ENCODE data around the gene TMCC2. TPM values are rescaled to one million over a fixed set of nuclear protein-coding genes. Genes with fewer than 3 reads are reported as not detected.
A peak's percentile ranks its signal among the peaks of the same experiment; 100 is the strongest.

TMCC2 gene
- total RNA-seq, 1 experiment from 2014 or later: 3.1 TPM

- CTCF ChIA-PET: no interaction called here
- Histone ChIP-seq H3K4me1 (ENCODE audit: control insufficient read depth, insufficient read depth, low read length) (peaks cover 27% of the 10 kb centered on the region), H3K27me3 (ENCODE audit: control insufficient read depth, insufficient read depth, low read length) (no peaks in the 10 kb centered on the region), H3K4me3 (ENCODE audit: low read depth in 2 of 2, low read length in 2 of 2) (no peak overlapping the region), H3K36me3 (ENCODE audit: control insufficient read depth, insufficient read depth, low read length) (no peaks in the 10 kb centered on the region), H3K9me3 (ENCODE audit: control insufficient read depth, insufficient read depth, low read depth, low read length) (no peaks in the 10 kb centered on the region), H3K27ac (ENCODE audit: low read length) (peak overlapping the region; percentile 41; the same call in 1 of the 2 replicates)
- intact Hi-C loops (cut with micrococcal nuclease; ENCODE audit: unreplicated experiment): no loop called here
- in situ Hi-C loops (cut with HindIII; ENCODE audit: low pct_unique_long_range_greater_than_20kb, low sequenced_read_pairs): no loop called here
- no TSS peak for BruUV-seq (replicated peaks)
- POLR2A ChIA-PET: no interaction called here
- no peak for ATAC-seq
- DNase-seq (ENCODE audit: low read depth, low spot score): no peak
- TF ChIP-seq POLR2AphosphoS5 (IDR thresholded peaks at IDR 0.05; ENCODE audit: low read depth, low read length): no peak
- no peak for TF ChIP-seq REST (IDR thresholded peaks at IDR 0.05; ENCODE audit: insufficient read depth in 1 of 2, low read depth in 2 of 2, low read length in 1 of 2)
- TF ChIP-seq SIN3A (IDR thresholded peaks at IDR 0.05; ENCODE audit: borderline replicate concordance, insufficient read depth, low read depth, low read length): no peak
- no peak for TF ChIP-seq CTCF (IDR thresholded peaks at IDR 0.05)
- TF ChIP-seq TCF7L2 (IDR thresholded peaks at IDR 0.05; ENCODE audit: low read depth, low read length): no peak
Measured at GRCh38 chr1:205283270-205284147, 55.8 kb downstream of the TMCC2 start.

- Histone ChIP-seq H3K4me3 (ENCODE audit: low read depth in 2 of 2, low read length in 2 of 2) (no peak overlapping the region), H3K4me1 (ENCODE audit: control insufficient read depth, insufficient read depth, low read length) (peaks cover 27% of the 10 kb centered on the region), H3K27me3 (ENCODE audit: control insufficient read depth, insufficient read depth, low read length) (no peaks in the 10 kb centered on the region), H3K27ac (ENCODE audit: low read length) (peak overlapping the region; percentile 46), H3K36me3 (ENCODE audit: control insufficient read depth, insufficient read depth, low read length) (no peaks in the 10 kb centered on the region), H3K9me3 (ENCODE audit: control insufficient read depth, insufficient read depth, low read depth, low read length) (no peaks in the 10 kb centered on the region)
- BruUV-seq (replicated peaks): no TSS peak
- ChIA-PET CTCF (interaction anchor here (1.7 kb wide), 1 partner anchor 11 kb away, joined by 4 read pairs; no protein-coding TSS in a partner anchor), POLR2A (interaction anchor here (0.7 kb wide), 1 partner anchor 35 kb away, joined by 3 read pairs; no protein-coding TSS in a partner anchor)
- DNase-seq (ENCODE audit: low read depth, low spot score) (no peak), ATAC-seq (peak; percentile 84)
- TF ChIP-seq CTCF (IDR thresholded peaks at IDR 0.05) (no peak), REST (IDR thresholded peaks at IDR 0.05; ENCODE audit: insufficient read depth in 1 of 2, low read depth in 2 of 2, low read length in 1 of 2) (no peak), POLR2AphosphoS5 (IDR thresholded peaks at IDR 0.05; ENCODE audit: low read depth, low read length) (no peak), TCF7L2 (IDR thresholded peaks at IDR 0.05; ENCODE audit: low read depth, low read length) (no peak), SIN3A (IDR thresholded peaks at IDR 0.05; ENCODE audit: borderline replicate concordance, insufficient read depth, low read depth, low read length) (no peak)
- in situ Hi-C loops (cut with HindIII; ENCODE audit: low pct_unique_long_range_greater_than_20kb, low sequenced_read_pairs) (no loop called here), intact Hi-C loops (cut with micrococcal nuclease; ENCODE audit: unreplicated experiment) (no loop called here)
Measured at GRCh38 chr1:205284420-205285144, 56.8 kb downstream of the TMCC2 start.
